ENCODE measurements around the gene ANG. TPM values are rescaled to one million over a fixed set of nuclear protein-coding genes. Genes with fewer than 3 reads are reported as not detected.

The ANG gene
- total and polyA plus RNA-seq, 2 donors (not counting 1 experiment from before 2014, with no cell fraction given): 6.4 to 7.3 TPM

GRCh38 chr14:20667957-20668356 is 20.6 kb upstream of the ANG start:
- Histone ChIP-seq H3K27me3 (ENCODE audit: control insufficient read depth, insufficient read depth, low read length) (no peaks in the 10 kb centered on the region), H3K9ac (ENCODE audit: insufficient read depth, low read length) (no peak overlapping the region), H4K20me1 (ENCODE audit: control insufficient read depth, extremely low read depth, insufficient read depth, low read length) (no peaks in the 10 kb centered on the region), H3K4me3 (replicated peaks in 1 of 4; ENCODE audit: control extremely low read depth in 1 of 4, insufficient read depth in 1 of 4, low read depth in 3 of 4, low read length in 4 of 4) (no peak overlapping the region), H3K36me3 (ENCODE audit: control insufficient read depth, insufficient read depth, low read length) (no peaks in the 10 kb centered on the region), H3K79me2 (ENCODE audit: control insufficient read depth, insufficient read depth, low read length) (no peaks in the 10 kb centered on the region), H2AFZ (ENCODE audit: low read length) (no peak overlapping the region), H3K4me2 (ENCODE audit: extremely low read depth, insufficient read depth, low read length) (no peak overlapping the region), H3K4me1 (ENCODE audit: control insufficient read depth, extremely low read depth, insufficient read depth, low read length) (no peaks in the 10 kb centered on the region), H3K27ac (ENCODE audit: insufficient read depth, low read length) (no peak overlapping the region), H3K9me3 (ENCODE audit: control insufficient read depth, insufficient read depth, low read depth, low read length) (no peaks in the 10 kb centered on the region)
- no peak for TF ChIP-seq EZH2 (IDR thresholded peaks at IDR 0.05; ENCODE audit: low read length, missing control alignments)
- no peak for TF ChIP-seq CTCF (conservative IDR thresholded peaks at IDR 0.05 in 1 of 2, IDR thresholded peaks at IDR 0.05 in 1 of 2; ENCODE audit: low read depth in 1 of 2, low read length in 2 of 2)
- DNase-seq (ENCODE audit: low read depth in 2 of 2): no peak

GRCh38 chr14:20668969-20669368 is 19.6 kb upstream of the ANG start:
- H3K79me2 ChIP-seq (ENCODE audit: control insufficient read depth, insufficient read depth, low read length): no peaks in the 10 kb centered on the region
- TF ChIP-seq CTCF (conservative IDR thresholded peaks at IDR 0.05 in 1 of 2, IDR thresholded peaks at IDR 0.05 in 1 of 2; ENCODE audit: low read depth in 1 of 2, low read length in 2 of 2) (no peak), EZH2 (IDR thresholded peaks at IDR 0.05; ENCODE audit: low read length, missing control alignments) (no peak)
- no peaks in the 10 kb centered on the region for H3K27me3 ChIP-seq (ENCODE audit: control insufficient read depth, insufficient read depth, low read length)

GRCh38 chr14:20671597-20672283 is 16.8 kb upstream of the ANG start:
- H2AFZ ChIP-seq (ENCODE audit: low read length): no peak overlapping the region
- no peaks in the 10 kb centered on the region for H3K9me3 ChIP-seq (ENCODE audit: control insufficient read depth, insufficient read depth, low read depth, low read length)
- no peaks in the 10 kb centered on the region for H3K36me3 ChIP-seq (ENCODE audit: control insufficient read depth, insufficient read depth, low read length)
- H3K4me1 ChIP-seq (ENCODE audit: control insufficient read depth, extremely low read depth, insufficient read depth, low read length): no peaks in the 10 kb centered on the region
- TF ChIP-seq CTCF (conservative IDR thresholded peaks at IDR 0.05 in 1 of 2, IDR thresholded peaks at IDR 0.05 in 1 of 2; ENCODE audit: low read depth in 1 of 2, low read length in 2 of 2) (no peak), EZH2 (IDR thresholded peaks at IDR 0.05; ENCODE audit: low read length, missing control alignments) (no peak)
- no peak overlapping the region for H3K4me3 ChIP-seq (replicated peaks in 1 of 4; ENCODE audit: control extremely low read depth in 1 of 4, insufficient read depth in 1 of 4, low read depth in 3 of 4, low read length in 4 of 4)
- no peak overlapping the region for H3K4me2 ChIP-seq (ENCODE audit: extremely low read depth, insufficient read depth, low read length)
- no peaks in the 10 kb centered on the region for H3K79me2 ChIP-seq (ENCODE audit: control insufficient read depth, insufficient read depth, low read length)
- H3K27ac ChIP-seq (ENCODE audit: insufficient read depth, low read length): no peak overlapping the region
- no peaks in the 10 kb centered on the region for H4K20me1 ChIP-seq (ENCODE audit: control insufficient read depth, extremely low read depth, insufficient read depth, low read length)
- no peaks in the 10 kb centered on the region for H3K27me3 ChIP-seq (ENCODE audit: control insufficient read depth, insufficient read depth, low read length)
- DNase-seq (ENCODE audit: low read depth in 2 of 2): no peak
- H3K9ac ChIP-seq (ENCODE audit: insufficient read depth, low read length): no peak overlapping the region

More at GRCh38 chr14:20668969-20669368, 19.6 kb upstream of the ANG start:
- no peak for DNase-seq (ENCODE audit: low read depth in 2 of 2)
- H3K9ac ChIP-seq (ENCODE audit: insufficient read depth, low read length): no peak overlapping the region
- no peaks in the 10 kb centered on the region for H3K36me3 ChIP-seq (ENCODE audit: control insufficient read depth, insufficient read depth, low read length)
- no peak overlapping the region for H3K4me3 ChIP-seq (replicated peaks in 1 of 4; ENCODE audit: control extremely low read depth in 1 of 4, insufficient read depth in 1 of 4, low read depth in 3 of 4, low read length in 4 of 4)
- no peak overlapping the region for H3K27ac ChIP-seq (ENCODE audit: insufficient read depth, low read length)
- no peak overlapping the region for H2AFZ ChIP-seq (ENCODE audit: low read length)
- no peaks in the 10 kb centered on the region for H3K9me3 ChIP-seq (ENCODE audit: control insufficient read depth, insufficient read depth, low read depth, low read length)
- H3K4me2 ChIP-seq (ENCODE audit: extremely low read depth, insufficient read depth, low read length): no peak overlapping the region
- no peaks in the 10 kb centered on the region for H4K20me1 ChIP-seq (ENCODE audit: control insufficient read depth, extremely low read depth, insufficient read depth, low read length)
- H3K4me1 ChIP-seq (ENCODE audit: control insufficient read depth, extremely low read depth, insufficient read depth, low read length): no peaks in the 10 kb centered on the region

Measured in fibroblast of lung (primary cell).